ENCODE measurements around the gene ITGBL1.

The ITGBL1 gene

DNA sequence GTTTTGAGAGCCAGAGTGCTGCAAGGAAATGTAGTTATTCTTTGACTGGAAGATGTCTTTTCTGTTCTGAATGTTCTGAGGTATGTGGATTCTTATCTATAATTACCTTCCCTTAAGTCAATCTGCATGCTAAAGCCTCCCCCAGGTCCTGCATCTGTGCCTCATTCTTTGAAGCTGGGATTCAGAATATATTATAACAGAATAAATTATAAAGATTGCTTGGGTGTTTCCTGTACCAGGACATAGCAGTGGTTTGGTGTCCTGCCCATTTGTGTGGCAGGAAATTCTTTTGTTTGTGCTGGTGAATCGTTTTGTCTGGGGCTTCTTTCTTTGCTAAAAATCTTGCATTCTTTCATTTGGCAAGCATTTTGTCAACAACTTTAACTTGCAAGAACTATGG, 60.2 kb downstream of the ITGBL1 start:
- no peaks in the 10 kb centered on the region for H3K4me1 ChIP-seq (ENCODE audit: control insufficient read depth, insufficient read depth, low read length)
- H3K9me3 ChIP-seq (ENCODE audit: control insufficient read depth, insufficient read depth, low read depth, low read length): no peaks in the 10 kb centered on the region
- no peak overlapping the region for H3K27ac ChIP-seq (ENCODE audit: extremely low read depth, low read depth, low read length)
- no peak for TF ChIP-seq ZNF600 (tag by site-specific recombination; IDR thresholded peaks at IDR 0.05)
- TF ChIP-seq ZNF24 (tag by site-specific recombination; IDR thresholded peaks at IDR 0.05): no peak
- TF ChIP-seq, protein P1, sequence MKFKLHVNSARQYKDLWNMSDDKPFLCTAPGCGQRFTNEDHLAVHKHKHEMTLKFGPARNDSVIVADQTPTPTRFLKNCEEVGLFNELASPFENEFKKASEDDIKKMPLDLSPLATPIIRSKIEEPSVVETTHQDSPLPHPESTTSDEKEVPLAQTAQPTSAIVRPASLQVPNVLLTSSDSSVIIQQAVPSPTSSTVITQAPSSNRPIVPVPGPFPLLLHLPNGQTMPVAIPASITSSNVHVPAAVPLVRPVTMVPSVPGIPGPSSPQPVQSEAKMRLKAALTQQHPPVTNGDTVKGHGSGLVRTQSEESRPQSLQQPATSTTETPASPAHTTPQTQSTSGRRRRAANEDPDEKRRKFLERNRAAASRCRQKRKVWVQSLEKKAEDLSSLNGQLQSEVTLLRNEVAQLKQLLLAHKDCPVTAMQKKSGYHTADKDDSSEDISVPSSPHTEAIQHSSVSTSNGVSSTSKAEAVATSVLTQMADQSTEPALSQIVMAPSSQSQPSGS (tag by site-specific recombination; IDR thresholded peaks at IDR 0.05; ENCODE audit: low read depth): no peak
- TF ChIP-seq HOXA7 (CRISPR knock-in tag; IDR thresholded peaks at IDR 0.05; ENCODE audit: borderline replicate concordance): no peak
- no peak for TF ChIP-seq ZBTB20 (tag by site-specific recombination; IDR thresholded peaks at IDR 0.05)
- POLR2A ChIA-PET: no interaction called here
- CTCF ChIA-PET: interaction anchor here (0.8 to 2.7 kb wide), 2 partner anchors 245 to 357 kb away, joined by 3 to 15 read pairs; no protein-coding TSS in a partner anchor
- no peaks in the 10 kb centered on the region for H3K36me3 ChIP-seq (ENCODE audit: control insufficient read depth in 2 of 2, insufficient read depth in 1 of 2, low read length in 2 of 2)
- no peak overlapping the region for H3K4me3 ChIP-seq (ENCODE audit: low read depth, low read length)

DNA sequence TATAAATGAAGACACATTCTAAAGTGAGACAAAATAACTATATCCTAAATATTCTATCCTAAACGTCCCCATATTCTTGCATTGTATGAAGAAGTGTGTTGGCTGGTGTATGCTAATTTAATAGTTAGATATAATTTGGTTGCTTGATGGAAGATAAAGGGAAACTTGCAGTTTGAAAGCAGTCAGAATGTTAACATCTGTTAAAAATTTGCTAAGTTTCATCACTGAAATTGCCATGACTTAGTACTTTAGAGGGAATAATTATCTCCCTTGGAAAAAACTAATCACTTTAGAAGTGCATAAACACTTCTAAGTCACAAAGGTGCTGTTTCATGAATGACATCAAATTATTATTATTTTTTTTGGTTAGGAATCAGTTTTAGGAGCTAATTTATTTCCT, 61.6 kb downstream of the ITGBL1 start:
- no peak overlapping the region for H3K4me3 ChIP-seq (ENCODE audit: low read depth, low read length)
- H3K36me3 ChIP-seq (ENCODE audit: control insufficient read depth in 2 of 2, insufficient read depth in 1 of 2, low read length in 2 of 2): no peaks in the 10 kb centered on the region
- TF ChIP-seq ZNF654 (tag by site-specific recombination; IDR thresholded peaks at IDR 0.05; ENCODE audit: low read depth) (no peak), ZNF837 (tag by site-specific recombination; IDR thresholded peaks at IDR 0.05) (no peak), ZNF623 (tag by site-specific recombination; IDR thresholded peaks at IDR 0.05) (no peak), OSR2 (tag by site-specific recombination; IDR thresholded peaks at IDR 0.05) (no peak), ZNF830 (tag by site-specific recombination; IDR thresholded peaks at IDR 0.05; ENCODE audit: low read depth) (no peak), HOXC10 (CRISPR knock-in tag; IDR thresholded peaks at IDR 0.05) (no peak), ZIC2 (tag by site-specific recombination; IDR thresholded peaks at IDR 0.05) (no peak), ZNF473 (tag by site-specific recombination; IDR thresholded peaks at IDR 0.05) (no peak), ZBTB1 (tag by site-specific recombination; IDR thresholded peaks at IDR 0.05) (no peak)
- TF ChIP-seq, protein P2, sequence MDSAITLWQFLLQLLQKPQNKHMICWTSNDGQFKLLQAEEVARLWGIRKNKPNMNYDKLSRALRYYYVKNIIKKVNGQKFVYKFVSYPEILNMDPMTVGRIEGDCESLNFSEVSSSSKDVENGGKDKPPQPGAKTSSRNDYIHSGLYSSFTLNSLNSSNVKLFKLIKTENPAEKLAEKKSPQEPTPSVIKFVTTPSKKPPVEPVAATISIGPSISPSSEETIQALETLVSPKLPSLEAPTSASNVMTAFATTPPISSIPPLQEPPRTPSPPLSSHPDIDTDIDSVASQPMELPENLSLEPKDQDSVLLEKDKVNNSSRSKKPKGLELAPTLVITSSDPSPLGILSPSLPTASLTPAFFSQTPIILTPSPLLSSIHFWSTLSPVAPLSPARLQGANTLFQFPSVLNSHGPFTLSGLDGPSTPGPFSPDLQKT (IDR thresholded peaks at IDR 0.05; ENCODE audit: borderline replicate concordance, low read depth, low read length): no peak
- TF ChIP-seq, protein P3, sequence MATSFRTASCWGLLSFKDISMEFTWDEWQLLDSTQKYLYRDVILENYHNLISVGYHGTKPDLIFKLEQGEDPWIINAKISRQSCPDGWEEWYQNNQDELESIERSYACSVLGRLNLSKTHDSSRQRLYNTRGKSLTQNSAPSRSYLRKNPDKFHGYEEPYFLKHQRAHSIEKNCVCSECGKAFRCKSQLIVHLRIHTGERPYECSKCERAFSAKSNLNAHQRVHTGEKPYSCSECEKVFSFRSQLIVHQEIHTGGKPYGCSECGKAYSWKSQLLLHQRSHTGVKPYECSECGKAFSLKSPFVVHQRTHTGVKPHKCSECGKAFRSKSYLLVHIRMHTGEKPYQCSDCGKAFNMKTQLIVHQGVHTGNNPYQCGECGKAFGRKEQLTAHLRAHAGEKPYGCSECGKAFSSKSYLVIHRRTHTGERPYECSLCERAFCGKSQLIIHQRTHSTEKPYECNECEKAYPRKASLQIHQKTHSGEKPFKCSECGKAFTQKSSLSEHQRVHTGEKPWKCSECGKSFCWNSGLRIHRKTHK (tag by site-specific recombination; IDR thresholded peaks at IDR 0.05): no peak
- TF ChIP-seq, protein P4, sequence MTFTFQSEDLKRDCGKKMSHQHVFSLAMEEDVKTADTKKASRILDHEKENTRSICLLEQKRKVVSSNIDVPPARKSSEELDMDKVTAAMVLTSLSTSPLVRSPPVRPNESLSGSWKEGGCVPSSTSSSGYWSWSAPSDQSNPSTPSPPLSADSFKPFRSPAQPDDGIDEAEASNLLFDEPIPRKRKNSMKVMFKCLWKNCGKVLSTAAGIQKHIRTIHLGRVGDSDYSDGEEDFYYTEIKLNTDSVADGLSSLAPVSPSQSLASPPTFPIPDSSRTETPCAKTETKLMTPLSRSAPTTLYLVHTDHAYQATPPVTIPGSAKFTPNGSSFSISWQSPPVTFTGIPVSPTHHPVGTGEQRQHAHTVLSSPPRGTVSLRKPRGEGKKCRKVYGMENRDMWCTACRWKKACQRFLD (tag by site-specific recombination; IDR thresholded peaks at IDR 0.05): no peak
- TF ChIP-seq, protein P5, sequence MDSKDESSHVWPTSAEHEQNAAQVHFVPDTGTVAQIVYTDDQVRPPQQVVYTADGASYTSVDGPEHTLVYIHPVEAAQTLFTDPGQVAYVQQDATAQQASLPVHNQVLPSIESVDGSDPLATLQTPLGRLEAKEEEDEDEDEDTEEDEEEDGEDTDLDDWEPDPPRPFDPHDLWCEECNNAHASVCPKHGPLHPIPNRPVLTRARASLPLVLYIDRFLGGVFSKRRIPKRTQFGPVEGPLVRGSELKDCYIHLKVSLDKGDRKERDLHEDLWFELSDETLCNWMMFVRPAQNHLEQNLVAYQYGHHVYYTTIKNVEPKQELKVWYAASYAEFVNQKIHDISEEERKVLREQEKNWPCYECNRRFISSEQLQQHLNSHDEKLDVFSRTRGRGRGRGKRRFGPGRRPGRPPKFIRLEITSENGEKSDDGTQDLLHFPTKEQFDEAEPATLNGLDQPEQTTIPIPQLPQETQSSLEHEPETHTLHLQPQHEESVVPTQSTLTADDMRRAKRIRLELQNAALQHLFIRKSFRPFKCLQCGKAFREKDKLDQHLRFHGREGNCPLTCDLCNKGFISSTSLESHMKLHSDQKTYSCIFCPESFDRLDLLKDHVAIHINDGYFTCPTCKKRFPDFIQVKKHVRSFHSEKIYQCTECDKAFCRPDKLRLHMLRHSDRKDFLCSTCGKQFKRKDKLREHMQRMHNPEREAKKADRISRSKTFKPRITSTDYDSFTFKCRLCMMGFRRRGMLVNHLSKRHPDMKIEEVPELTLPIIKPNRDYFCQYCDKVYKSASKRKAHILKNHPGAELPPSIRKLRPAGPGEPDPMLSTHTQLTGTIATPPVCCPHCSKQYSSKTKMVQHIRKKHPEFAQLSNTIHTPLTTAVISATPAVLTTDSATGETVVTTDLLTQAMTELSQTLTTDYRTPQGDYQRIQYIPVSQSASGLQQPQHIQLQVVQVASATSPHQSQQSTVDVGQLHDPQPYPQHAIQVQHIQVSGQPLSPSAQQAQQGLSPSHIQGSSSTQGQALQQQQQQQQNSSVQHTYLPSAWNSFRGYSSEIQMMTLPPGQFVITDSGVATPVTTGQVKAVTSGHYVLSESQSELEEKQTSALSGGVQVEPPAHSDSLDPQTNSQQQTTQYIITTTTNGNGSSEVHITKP (tag by site-specific recombination; IDR thresholded peaks at IDR 0.05): no peak
- TF ChIP-seq, protein P6, sequence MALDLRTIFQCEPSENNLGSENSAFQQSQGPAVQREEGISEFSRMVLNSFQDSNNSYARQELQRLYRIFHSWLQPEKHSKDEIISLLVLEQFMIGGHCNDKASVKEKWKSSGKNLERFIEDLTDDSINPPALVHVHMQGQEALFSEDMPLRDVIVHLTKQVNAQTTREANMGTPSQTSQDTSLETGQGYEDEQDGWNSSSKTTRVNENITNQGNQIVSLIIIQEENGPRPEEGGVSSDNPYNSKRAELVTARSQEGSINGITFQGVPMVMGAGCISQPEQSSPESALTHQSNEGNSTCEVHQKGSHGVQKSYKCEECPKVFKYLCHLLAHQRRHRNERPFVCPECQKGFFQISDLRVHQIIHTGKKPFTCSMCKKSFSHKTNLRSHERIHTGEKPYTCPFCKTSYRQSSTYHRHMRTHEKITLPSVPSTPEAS (tag by site-specific recombination; IDR thresholded peaks at IDR 0.05): no peak
- TF ChIP-seq, protein P7, sequence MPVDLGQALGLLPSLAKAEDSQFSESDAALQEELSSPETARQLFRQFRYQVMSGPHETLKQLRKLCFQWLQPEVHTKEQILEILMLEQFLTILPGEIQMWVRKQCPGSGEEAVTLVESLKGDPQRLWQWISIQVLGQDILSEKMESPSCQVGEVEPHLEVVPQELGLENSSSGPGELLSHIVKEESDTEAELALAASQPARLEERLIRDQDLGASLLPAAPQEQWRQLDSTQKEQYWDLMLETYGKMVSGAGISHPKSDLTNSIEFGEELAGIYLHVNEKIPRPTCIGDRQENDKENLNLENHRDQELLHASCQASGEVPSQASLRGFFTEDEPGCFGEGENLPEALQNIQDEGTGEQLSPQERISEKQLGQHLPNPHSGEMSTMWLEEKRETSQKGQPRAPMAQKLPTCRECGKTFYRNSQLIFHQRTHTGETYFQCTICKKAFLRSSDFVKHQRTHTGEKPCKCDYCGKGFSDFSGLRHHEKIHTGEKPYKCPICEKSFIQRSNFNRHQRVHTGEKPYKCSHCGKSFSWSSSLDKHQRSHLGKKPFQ (tag by site-specific recombination; IDR thresholded peaks at IDR 0.05): no peak
- ChIA-PET POLR2A (no interaction called here), CTCF (interaction anchor here (0.6 to 1.8 kb wide), 10 partner anchors 11 to 524 kb away, joined by 3 to 10 read pairs (median 4); no protein-coding TSS in a partner anchor)
- no peaks in the 10 kb centered on the region for H3K4me1 ChIP-seq (ENCODE audit: control insufficient read depth, insufficient read depth, low read length)
- H3K27ac ChIP-seq (ENCODE audit: extremely low read depth, low read depth, low read length): no peak overlapping the region
- no peaks in the 10 kb centered on the region for H3K9me3 ChIP-seq (ENCODE audit: control insufficient read depth, insufficient read depth, low read depth, low read length)

Measured in HEK293 (cell line).